ENCODE measurements around the gene DNAH10.
A peak's percentile ranks its signal among the peaks of the same experiment; 100 is the strongest.

Gene DNAH10

DNA sequence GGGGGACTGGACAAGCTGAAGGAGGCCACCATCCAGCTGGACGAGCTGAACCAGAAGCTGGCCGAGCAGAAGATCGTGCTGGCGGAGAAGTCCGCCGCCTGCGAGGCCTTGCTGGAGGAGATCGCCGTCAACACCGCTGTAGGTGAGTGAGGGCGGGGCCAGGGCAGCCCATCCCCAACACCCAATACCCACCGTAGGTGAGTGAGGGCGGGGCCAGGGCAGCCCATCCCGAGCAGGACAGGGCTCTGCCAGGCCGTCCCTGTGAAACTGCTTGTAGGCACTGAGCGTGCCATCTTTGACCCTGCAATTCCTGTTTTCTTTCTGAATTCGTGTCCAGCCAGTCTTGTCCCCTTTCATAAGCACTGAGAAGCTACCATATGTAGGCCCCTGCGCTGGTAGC, 136.6 kb downstream of the DNAH10 start:
- Histone ChIP-seq H3K4me1 (ENCODE audit: control insufficient read depth, insufficient read depth, low read length) (no peaks in the 10 kb centered on the region), H3K4me3 (ENCODE audit: low read depth, low read length) (no peak overlapping the region), H3K27ac (ENCODE audit: extremely low read depth, low read depth, low read length) (no peak overlapping the region), H3K36me3 (ENCODE audit: control insufficient read depth in 2 of 2, insufficient read depth in 1 of 2, low read length in 2 of 2) (no peaks in the 10 kb centered on the region), H3K9me3 (ENCODE audit: control insufficient read depth, insufficient read depth, low read depth, low read length) (no peaks in the 10 kb centered on the region)
- POLR2A ChIA-PET = no interaction called here
- CTCF ChIA-PET = interaction anchor here (0.6 kb wide), 1 partner anchor 1016 kb away, joined by 3 read pairs; the partner anchor contains the start of gene UBC
- TF ChIP-seq ZSCAN30 (tag by site-specific recombination; IDR thresholded peaks at IDR 0.05) = no peak

- POLR2A ChIA-PET = no interaction called here
- H3K4me3 ChIP-seq (ENCODE audit: low read depth, low read length) = no peak overlapping the region
- TF ChIP-seq ZNF362 (tag by site-specific recombination; IDR thresholded peaks at IDR 0.05) = no peak
- no peak for TF ChIP-seq ZNF394 (tag by site-specific recombination; IDR thresholded peaks at IDR 0.05; ENCODE audit: borderline replicate concordance)
- TF ChIP-seq ATF2 (tag by site-specific recombination; IDR thresholded peaks at IDR 0.05; ENCODE audit: low read depth) = no peak
- TF ChIP-seq SCRT1 (tag by site-specific recombination; IDR thresholded peaks at IDR 0.05; ENCODE audit: borderline replicate concordance) = no peak
- TF ChIP-seq ZNF19 (tag by site-specific recombination; IDR thresholded peaks at IDR 0.05; ENCODE audit: low read depth) = no peak
- H3K4me1 ChIP-seq (ENCODE audit: control insufficient read depth, insufficient read depth, low read length) = no peaks in the 10 kb centered on the region
- CTCF ChIA-PET = interaction anchor here (0.6 to 0.9 kb wide), 2 partner anchors 149 to 1015 kb away, joined by 3 read pairs; partner anchors contain the start of gene UBC
- no peaks in the 10 kb centered on the region for H3K9me3 ChIP-seq (ENCODE audit: control insufficient read depth, insufficient read depth, low read depth, low read length)
- H3K27ac ChIP-seq (ENCODE audit: extremely low read depth, low read depth, low read length) = no peak overlapping the region
- H3K36me3 ChIP-seq (ENCODE audit: control insufficient read depth in 2 of 2, insufficient read depth in 1 of 2, low read length in 2 of 2) = no peaks in the 10 kb centered on the region
Observed at GRCh38 chr12:123899368-123899767, 137.3 kb downstream of the DNAH10 start.

DNA sequence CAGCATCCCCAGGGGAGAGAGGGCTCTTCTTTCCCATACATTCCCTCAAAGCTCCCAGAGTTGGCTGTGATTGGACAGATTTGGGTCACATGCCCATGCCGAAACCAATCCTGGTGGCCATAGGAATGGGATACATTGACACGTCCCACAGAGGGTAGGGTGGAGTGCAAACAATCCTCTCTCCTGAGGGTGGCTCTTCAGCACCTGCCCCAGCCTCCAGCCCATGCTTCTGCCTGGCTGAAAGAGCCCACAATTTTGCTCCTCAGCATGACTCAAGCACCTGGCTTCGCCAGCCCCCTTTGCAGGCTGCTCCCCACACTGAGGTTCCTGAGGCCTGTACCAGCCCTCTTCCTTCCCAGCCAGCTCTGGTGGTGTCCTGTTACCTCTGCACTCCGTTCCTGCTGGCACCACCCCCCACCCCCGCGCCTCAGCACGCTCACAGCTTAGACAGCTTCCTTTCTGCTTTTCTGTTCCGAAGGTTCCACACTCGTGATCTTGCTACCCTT, 138.8 kb downstream of the DNAH10 start:
- no peak overlapping the region for H3K27ac ChIP-seq (ENCODE audit: extremely low read depth, low read depth, low read length)
- CTCF ChIA-PET = interaction anchor here (1.1 kb wide), 1 partner anchor 9 kb away, joined by 3 read pairs; no protein-coding TSS in a partner anchor
- no peak overlapping the region for H3K4me3 ChIP-seq (ENCODE audit: low read depth, low read length)
- TF ChIP-seq ZNF660 (tag by site-specific recombination; IDR thresholded peaks at IDR 0.05) (no peak), ZFHX2 (tag by site-specific recombination; conservative IDR thresholded peaks at IDR 0.05) (peak; percentile 34), ZBTB1 (tag by site-specific recombination; IDR thresholded peaks at IDR 0.05) (no peak), MZF1 (tag by site-specific recombination; IDR thresholded peaks at IDR 0.05; ENCODE audit: borderline replicate concordance) (no peak), ZFP37 (tag by site-specific recombination; IDR thresholded peaks at IDR 0.05) (no peak), EGR2 (tag by site-specific recombination; IDR thresholded peaks at IDR 0.05; ENCODE audit: low read depth) (peak; percentile 51; the same call in 1 of the 2 replicates), BCL11A (tag by site-specific recombination; IDR thresholded peaks at IDR 0.05; ENCODE audit: low read depth) (no peak), ZNF792 (tag by site-specific recombination; IDR thresholded peaks at IDR 0.05) (no peak)
- POLR2A ChIA-PET = no interaction called here
- no peaks in the 10 kb centered on the region for H3K4me1 ChIP-seq (ENCODE audit: control insufficient read depth, insufficient read depth, low read length)
- no peaks in the 10 kb centered on the region for H3K9me3 ChIP-seq (ENCODE audit: control insufficient read depth, insufficient read depth, low read depth, low read length)
- no peaks in the 10 kb centered on the region for H3K36me3 ChIP-seq (ENCODE audit: control insufficient read depth in 2 of 2, insufficient read depth in 1 of 2, low read length in 2 of 2)

- CTCF ChIA-PET = interaction anchor here (0.7 kb wide), 1 partner anchor 11 kb away, joined by 4 read pairs; no protein-coding TSS in a partner anchor
- no peak overlapping the region for H3K27ac ChIP-seq (ENCODE audit: extremely low read depth, low read depth, low read length)
- no peaks in the 10 kb centered on the region for H3K4me1 ChIP-seq (ENCODE audit: control insufficient read depth, insufficient read depth, low read length)
- POLR2A ChIA-PET = no interaction called here
- H3K9me3 ChIP-seq (ENCODE audit: control insufficient read depth, insufficient read depth, low read depth, low read length) = no peaks in the 10 kb centered on the region
- no peaks in the 10 kb centered on the region for H3K36me3 ChIP-seq (ENCODE audit: control insufficient read depth in 2 of 2, insufficient read depth in 1 of 2, low read length in 2 of 2)
- no peak overlapping the region for H3K4me3 ChIP-seq (ENCODE audit: low read depth, low read length)
- TF ChIP-seq ZFHX2 (tag by site-specific recombination; conservative IDR thresholded peaks at IDR 0.05) = no peak
- TF ChIP-seq, protein P1, sequence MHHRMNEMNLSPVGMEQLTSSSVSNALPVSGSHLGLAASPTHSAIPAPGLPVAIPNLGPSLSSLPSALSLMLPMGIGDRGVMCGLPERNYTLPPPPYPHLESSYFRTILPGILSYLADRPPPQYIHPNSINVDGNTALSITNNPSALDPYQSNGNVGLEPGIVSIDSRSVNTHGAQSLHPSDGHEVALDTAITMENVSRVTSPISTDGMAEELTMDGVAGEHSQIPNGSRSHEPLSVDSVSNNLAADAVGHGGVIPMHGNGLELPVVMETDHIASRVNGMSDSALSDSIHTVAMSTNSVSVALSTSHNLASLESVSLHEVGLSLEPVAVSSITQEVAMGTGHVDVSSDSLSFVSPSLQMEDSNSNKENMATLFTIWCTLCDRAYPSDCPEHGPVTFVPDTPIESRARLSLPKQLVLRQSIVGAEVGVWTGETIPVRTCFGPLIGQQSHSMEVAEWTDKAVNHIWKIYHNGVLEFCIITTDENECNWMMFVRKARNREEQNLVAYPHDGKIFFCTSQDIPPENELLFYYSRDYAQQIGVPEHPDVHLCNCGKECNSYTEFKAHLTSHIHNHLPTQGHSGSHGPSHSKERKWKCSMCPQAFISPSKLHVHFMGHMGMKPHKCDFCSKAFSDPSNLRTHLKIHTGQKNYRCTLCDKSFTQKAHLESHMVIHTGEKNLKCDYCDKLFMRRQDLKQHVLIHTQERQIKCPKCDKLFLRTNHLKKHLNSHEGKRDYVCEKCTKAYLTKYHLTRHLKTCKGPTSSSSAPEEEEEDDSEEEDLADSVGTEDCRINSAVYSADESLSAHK (tag by site-specific recombination; IDR thresholded peaks at IDR 0.05) = no peak
- no peak for TF ChIP-seq ZNF354C (tag by site-specific recombination; IDR thresholded peaks at IDR 0.05; ENCODE audit: borderline replicate concordance, low read depth)
- TF ChIP-seq ZNF596 (tag by site-specific recombination; IDR thresholded peaks at IDR 0.05) = no peak
- TF ChIP-seq ZNF555 (tag by site-specific recombination; conservative IDR thresholded peaks at IDR 0.05) = no peak
- TF ChIP-seq, protein P2, sequence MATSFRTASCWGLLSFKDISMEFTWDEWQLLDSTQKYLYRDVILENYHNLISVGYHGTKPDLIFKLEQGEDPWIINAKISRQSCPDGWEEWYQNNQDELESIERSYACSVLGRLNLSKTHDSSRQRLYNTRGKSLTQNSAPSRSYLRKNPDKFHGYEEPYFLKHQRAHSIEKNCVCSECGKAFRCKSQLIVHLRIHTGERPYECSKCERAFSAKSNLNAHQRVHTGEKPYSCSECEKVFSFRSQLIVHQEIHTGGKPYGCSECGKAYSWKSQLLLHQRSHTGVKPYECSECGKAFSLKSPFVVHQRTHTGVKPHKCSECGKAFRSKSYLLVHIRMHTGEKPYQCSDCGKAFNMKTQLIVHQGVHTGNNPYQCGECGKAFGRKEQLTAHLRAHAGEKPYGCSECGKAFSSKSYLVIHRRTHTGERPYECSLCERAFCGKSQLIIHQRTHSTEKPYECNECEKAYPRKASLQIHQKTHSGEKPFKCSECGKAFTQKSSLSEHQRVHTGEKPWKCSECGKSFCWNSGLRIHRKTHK (tag by site-specific recombination; IDR thresholded peaks at IDR 0.05) = no peak
- TF ChIP-seq ZFP37 (tag by site-specific recombination; IDR thresholded peaks at IDR 0.05) = no peak
- no peak for TF ChIP-seq KLF9 (tag by site-specific recombination; IDR thresholded peaks at IDR 0.05; ENCODE audit: low read depth)
- no peak for TF ChIP-seq ZIC2 (tag by site-specific recombination; IDR thresholded peaks at IDR 0.05)
- no peak for TF ChIP-seq KLF7 (tag by site-specific recombination; IDR thresholded peaks at IDR 0.05; ENCODE audit: borderline replicate concordance)
Observed at GRCh38 chr12:123902821-123903220, 140.7 kb downstream of the DNAH10 start.
